Activated naive CD4-positive, alpha-beta T cell treated with anti-CD3 and anti-CD28 coated beads for 36 hours (primary cell): ENCODE measurements around the gene FUT3. TPM values are rescaled to one million over a fixed set of nuclear protein-coding genes. Genes with fewer than 3 reads are reported as not detected.

ENCODE experiments used
- CTCF ChIA-PET: fragments of 350-600 bp; sonication (Branson Sonifier 250); formaldehyde crosslinking; loops from one replicate; lab custom pipeline; 2021; ENCODE audit warnings: antibody characterized with exemption; lab: Charles Lee
- DNase-seq: peaks from one replicate; pipeline ENCODE4 v3.0.0-alpha.2; 2020
- H3K27ac Mint-ChIP-seq: one replicate; pipeline ENCODE4 v1.8.0; 2021; ENCODE audit warnings: mild to moderate bottlenecking, mixed read lengths
- H3K27me3 Mint-ChIP-seq: one replicate; pipeline ENCODE4 v1.8.0; 2021; ENCODE audit warnings: low read depth, mixed read lengths
- H3K36me3 Mint-ChIP-seq: one replicate; pipeline ENCODE4 v1.8.0; 2021; ENCODE audit warnings: low read depth, mixed read lengths
- H3K4me1 Mint-ChIP-seq: one replicate; pipeline ENCODE4 v1.8.0; 2021; ENCODE audit warnings: low read depth, mixed read lengths
- H3K4me3 Mint-ChIP-seq: one replicate; pipeline ENCODE4 v1.8.0; 2021; ENCODE audit warnings: mild to moderate bottlenecking, moderate library complexity, mixed read lengths
- H3K9me3 Mint-ChIP-seq: one replicate; pipeline ENCODE4 v1.8.0; 2021; ENCODE audit warnings: mixed read lengths
- intact Hi-C: fragments of 100-400 bp; cut with micrococcal nuclease; formaldehyde crosslinking; loops from one replicate; pipeline ENCODE4 v1.15.1; 2023
- total RNA-seq, 2 experiments: library from RNA; stranded (reverse); gene quantifications; one replicate each; pipeline ENCODE4 v1.2.3, GENCODE V29; 2021

Gene FUT3
- total RNA-seq, result not detected

DNA sequence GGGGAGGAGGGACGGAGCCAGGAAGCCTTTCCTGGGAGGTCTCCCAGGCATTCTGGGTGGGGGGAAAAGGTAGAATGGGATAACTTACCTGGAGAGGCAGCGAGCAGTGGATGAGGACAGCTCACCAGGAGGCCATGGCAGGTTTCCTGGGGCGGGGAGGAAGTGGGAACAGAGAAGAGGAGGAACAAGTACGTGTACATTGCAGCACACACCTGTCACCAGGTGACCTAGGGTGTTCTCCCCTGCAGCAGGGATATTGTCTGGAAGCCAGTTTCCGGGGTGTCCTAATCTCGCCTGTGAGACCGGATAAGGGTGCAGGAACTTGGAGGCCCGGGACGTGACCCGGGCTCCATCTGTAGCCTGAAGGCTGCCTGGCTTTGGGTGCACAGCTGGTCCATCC lies at the start of gene FUT3:
Gene FUT3 (minus strand): TSS at position 148 of the 400 bp plus-strand sequence.
- DNase-seq, result no peak
- Mint-ChIP-seq H3K27me3 (no peaks in the 10 kb centered on the region), H3K36me3 (no peaks in the 10 kb centered on the region), H3K4me1 (no peaks in the 10 kb centered on the region), H3K4me3 (no peak within 1 kb of the TSS), H3K27ac (no peak within 1 kb of the TSS), H3K9me3 (no peaks in the 10 kb centered on the region)
- CTCF ChIA-PET, result interaction anchor here (0.6 to 0.7 kb wide), 2 partner anchors 8 to 478 kb away, joined by 3 read pairs; no protein-coding TSS in a partner anchor
- intact Hi-C loops, result no loop called here

DNA sequence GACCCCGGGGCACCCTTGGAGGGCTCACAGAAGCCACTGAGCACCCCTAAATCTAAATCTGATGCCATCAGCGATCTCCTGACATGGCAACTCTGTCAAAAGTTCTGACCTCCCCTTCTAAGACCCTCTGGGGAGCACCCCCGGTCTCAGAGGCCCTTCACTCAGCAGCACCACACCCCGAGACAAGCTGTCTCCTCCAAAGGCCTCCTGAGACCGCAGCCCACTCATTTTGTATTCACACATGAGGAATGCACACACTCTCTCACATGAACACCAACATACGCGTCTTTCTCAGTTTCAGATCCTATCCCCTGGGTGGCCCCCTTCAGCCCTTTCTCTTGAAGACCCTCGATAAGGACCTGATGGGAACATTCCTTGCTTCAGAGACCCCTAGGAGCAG lies 49.7 kb upstream of the FUT3 start:
- H3K4me3 Mint-ChIP-seq, result no peak overlapping the region
- H3K27me3 Mint-ChIP-seq, result no peaks in the 10 kb centered on the region
- CTCF ChIA-PET, result interaction anchor here (5.9 kb wide), 1 partner anchor 97 kb away, joined by 48 read pairs; the partner anchor contains the start of gene NRTN
- peaks cover 22% of the 10 kb centered on the region for H3K4me1 Mint-ChIP-seq
- H3K36me3 Mint-ChIP-seq, result peaks cover 6% of the 10 kb centered on the region
- intact Hi-C loops, result loop anchor here (5.0 kb wide), 1 partner anchor 279 kb away; the partner anchor contains the start of genes SAFB and SAFB2
- no peak for DNase-seq
- no peak overlapping the region for H3K27ac Mint-ChIP-seq
- no peaks in the 10 kb centered on the region for H3K9me3 Mint-ChIP-seq

DNA sequence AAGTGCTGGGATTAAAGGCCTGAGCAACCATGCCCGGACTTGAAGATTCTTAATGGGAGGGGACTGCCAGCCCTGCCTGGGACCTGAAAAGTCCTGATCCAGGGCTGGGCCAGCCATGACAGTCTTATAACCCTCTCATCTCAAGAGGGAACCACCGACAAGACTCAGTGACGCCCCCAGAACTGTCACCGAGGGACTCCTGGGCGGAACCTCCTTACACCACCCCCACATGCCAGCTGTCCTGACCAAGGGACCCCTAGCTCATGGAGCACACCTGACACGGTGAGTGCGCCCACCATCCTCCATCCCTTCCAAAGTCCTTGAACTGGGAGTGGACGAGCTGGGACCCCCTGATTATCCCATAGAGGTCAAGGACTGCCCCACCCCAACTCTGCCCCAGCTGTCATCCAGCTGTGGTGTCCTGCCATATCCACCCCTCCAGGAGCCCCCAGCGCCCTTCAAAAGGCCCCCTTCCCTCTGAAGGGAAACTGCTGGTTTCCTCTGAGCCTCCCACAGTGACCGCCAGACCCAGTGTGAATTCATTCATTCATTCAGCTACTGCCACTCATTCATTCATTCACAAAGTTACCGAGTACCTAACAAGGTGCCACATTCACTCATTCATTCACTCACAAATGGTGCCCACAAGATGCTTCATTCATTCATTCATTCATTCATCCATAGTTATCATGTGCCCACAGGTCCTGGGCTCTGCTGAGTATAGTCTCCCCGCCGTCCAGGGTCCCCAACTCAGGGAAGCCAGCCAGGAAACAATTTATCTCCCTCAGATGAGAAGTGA lies 48.7 kb upstream of the FUT3 start:
- no peak overlapping the region for H3K4me3 Mint-ChIP-seq
- no peaks in the 10 kb centered on the region for H3K9me3 Mint-ChIP-seq
- no peak for DNase-seq
- CTCF ChIA-PET, result interaction anchor here (1.1 to 5.9 kb wide), 2 partner anchors 15 to 96 kb away, joined by 3 to 48 read pairs; partner anchors contain the start of gene NRTN
- H3K36me3 Mint-ChIP-seq, result peaks cover 6% of the 10 kb centered on the region
- H3K27me3 Mint-ChIP-seq, result no peaks in the 10 kb centered on the region
- H3K27ac Mint-ChIP-seq, result peak overlapping the region; percentile 30
- intact Hi-C loops, result loop anchor here (5.0 kb wide), 1 partner anchor 278 kb away; the partner anchor contains the start of genes SAFB and SAFB2
- peaks cover 20% of the 10 kb centered on the region for H3K4me1 Mint-ChIP-seq

DNA sequence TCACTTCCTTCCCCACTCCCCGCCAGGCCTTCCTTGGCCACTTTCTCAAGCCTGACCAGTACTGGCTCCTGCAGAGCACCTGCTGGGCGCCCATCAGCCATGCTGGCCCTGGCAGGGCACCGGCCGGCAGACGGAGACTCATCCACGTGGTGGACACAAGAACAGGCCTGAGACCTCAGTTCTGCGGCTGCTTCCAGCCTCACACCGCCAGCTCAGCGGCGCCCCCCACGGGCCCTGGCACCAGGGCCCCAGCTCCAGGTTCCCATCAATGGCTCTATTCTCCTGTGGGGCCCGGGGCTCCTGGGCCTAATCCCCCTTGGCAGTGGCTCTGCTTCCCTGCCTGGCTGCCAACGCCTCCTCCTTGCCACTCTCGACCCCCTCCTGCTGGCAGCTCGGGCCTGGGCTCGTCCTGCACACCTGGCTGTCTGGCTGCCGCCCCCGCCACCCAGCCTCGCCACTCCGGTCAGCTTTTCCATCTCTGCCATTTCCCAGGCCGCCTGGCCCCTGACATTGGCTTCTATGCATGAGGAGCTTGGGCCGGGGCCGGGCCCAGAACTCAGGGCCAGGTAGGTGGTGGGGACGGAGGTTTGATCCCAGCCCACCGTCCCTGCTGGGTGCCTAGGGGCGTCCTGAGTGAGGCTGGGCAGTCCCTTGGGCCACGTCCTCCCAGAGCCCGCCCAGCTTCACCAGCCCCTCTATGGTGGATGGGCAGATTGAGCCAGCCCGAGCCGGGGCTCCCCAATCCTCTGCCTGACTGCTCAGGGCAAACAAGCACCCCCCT lies 46.1 kb upstream of the FUT3 start:
- intact Hi-C loops, result no loop called here

DNA sequence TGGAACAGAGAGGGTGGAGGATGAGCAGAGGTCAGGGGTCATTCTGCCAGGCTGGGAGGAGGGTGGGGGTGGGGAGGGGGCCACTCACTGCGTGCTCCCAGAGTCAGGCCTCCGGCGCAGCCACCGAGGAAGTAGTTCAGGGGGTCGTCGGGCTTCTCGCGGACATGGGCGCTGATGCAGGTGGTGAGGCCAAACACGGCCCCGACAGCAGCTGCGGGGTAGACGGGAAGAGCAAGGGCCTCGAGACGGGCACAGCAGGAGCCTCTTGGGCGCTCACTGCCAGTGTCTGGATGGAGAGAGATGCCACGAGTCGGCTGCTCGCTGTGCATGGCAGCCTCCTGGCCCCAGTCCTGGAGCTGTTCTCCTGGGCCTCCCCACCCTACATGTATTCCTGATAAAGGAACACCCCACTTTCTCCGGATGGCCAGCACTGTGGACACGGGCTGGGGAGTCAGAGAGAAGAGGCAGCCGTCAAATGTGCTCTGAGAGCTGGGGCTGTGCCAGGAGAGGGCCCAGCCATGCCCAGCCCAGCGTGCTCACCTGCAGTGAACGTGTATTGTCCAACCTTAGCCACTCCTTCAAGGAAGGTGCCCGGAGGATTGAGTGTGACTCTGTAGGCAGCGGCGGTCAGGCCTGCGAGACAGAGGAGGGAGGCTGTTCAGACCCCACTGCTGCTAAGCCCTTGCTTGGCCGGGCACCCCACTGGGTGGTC lies 45.3 kb upstream of the FUT3 start:
- no peaks in the 10 kb centered on the region for H3K9me3 Mint-ChIP-seq
- H3K36me3 Mint-ChIP-seq, result peaks cover 4% of the 10 kb centered on the region
- intact Hi-C loops, result no loop called here
- H3K4me3 Mint-ChIP-seq, result no peak overlapping the region
- peaks cover 12% of the 10 kb centered on the region for H3K4me1 Mint-ChIP-seq
- CTCF ChIA-PET, result interaction anchor here (1.0 kb wide), 1 partner anchor 93 kb away, joined by 3 read pairs; no protein-coding TSS in a partner anchor
- H3K27me3 Mint-ChIP-seq, result no peaks in the 10 kb centered on the region
- no peak for DNase-seq
- no peak overlapping the region for H3K27ac Mint-ChIP-seq

More for the DNA sequence above, 46.1 kb upstream of the FUT3 start:
- Mint-ChIP-seq H3K27ac (no peak overlapping the region), H3K9me3 (no peaks in the 10 kb centered on the region), H3K36me3 (peaks cover 4% of the 10 kb centered on the region), H3K4me3 (no peak overlapping the region), H3K27me3 (no peaks in the 10 kb centered on the region), H3K4me1 (peaks cover 15% of the 10 kb centered on the region)
- CTCF ChIA-PET, result interaction anchor here (1.0 kb wide), 1 partner anchor 93 kb away, joined by 3 read pairs; no protein-coding TSS in a partner anchor
- DNase-seq, result no peak

DNA sequence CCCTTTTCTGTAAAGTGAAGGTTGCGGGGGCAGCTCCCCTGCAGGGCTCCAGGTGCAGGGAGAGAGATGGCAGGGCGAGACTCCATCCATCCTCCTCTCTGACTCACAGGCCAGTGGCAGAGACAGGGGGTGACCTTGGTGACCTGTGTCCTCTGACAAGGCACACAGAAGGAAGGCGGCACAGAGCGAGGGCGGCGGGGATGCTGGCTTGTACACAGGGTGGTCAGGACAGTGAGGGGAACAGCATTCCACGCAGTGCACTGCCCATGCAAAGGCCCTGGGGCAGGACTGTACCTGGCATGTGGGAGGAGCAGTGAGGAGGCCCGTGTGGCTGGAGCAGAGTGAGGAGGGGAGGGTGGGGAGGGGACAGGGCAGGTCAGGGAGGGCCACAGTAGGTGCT lies 44.6 kb upstream of the FUT3 start:
- no peak for DNase-seq
- Mint-ChIP-seq H3K9me3 (no peaks in the 10 kb centered on the region), H3K4me3 (no peak overlapping the region), H3K27me3 (no peaks in the 10 kb centered on the region), H3K4me1 (peaks cover 7% of the 10 kb centered on the region), H3K36me3 (peaks cover 4% of the 10 kb centered on the region), H3K27ac (no peak overlapping the region)
- intact Hi-C loops, result no loop called here
- CTCF ChIA-PET, result interaction anchor here (1.4 kb wide), 1 partner anchor 92 kb away, joined by 5 read pairs; no protein-coding TSS in a partner anchor

DNA sequence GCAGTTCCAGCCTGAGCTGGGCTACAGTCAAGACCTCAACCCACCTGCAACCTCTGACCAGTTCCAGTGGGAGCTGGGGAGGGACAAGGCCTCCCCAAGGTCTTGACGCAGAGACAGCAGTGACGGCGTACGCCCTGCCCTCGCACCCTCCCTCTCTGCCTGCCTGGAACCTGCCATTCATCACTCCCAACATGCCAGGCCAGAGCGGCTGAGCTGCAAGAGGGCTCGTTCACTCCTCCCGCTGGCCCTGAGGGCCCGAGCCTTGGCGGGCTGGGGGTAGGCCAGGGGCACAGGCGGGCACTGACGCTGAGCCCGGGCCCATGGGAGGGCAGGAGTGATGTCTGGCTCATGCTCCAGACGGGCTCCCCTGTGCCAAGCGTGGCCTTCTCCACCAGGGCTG lies 44.2 kb upstream of the FUT3 start:
- no peaks in the 10 kb centered on the region for H3K27me3 Mint-ChIP-seq
- intact Hi-C loops, result no loop called here
- CTCF ChIA-PET, result interaction anchor here (1.4 kb wide), 1 partner anchor 91 kb away, joined by 5 read pairs; no protein-coding TSS in a partner anchor
- no peaks in the 10 kb centered on the region for H3K9me3 Mint-ChIP-seq
- no peak overlapping the region for H3K4me3 Mint-ChIP-seq
- H3K4me1 Mint-ChIP-seq, result peaks cover 6% of the 10 kb centered on the region
- DNase-seq, result no peak
- no peak overlapping the region for H3K27ac Mint-ChIP-seq
- peaks cover 4% of the 10 kb centered on the region for H3K36me3 Mint-ChIP-seq

DNA sequence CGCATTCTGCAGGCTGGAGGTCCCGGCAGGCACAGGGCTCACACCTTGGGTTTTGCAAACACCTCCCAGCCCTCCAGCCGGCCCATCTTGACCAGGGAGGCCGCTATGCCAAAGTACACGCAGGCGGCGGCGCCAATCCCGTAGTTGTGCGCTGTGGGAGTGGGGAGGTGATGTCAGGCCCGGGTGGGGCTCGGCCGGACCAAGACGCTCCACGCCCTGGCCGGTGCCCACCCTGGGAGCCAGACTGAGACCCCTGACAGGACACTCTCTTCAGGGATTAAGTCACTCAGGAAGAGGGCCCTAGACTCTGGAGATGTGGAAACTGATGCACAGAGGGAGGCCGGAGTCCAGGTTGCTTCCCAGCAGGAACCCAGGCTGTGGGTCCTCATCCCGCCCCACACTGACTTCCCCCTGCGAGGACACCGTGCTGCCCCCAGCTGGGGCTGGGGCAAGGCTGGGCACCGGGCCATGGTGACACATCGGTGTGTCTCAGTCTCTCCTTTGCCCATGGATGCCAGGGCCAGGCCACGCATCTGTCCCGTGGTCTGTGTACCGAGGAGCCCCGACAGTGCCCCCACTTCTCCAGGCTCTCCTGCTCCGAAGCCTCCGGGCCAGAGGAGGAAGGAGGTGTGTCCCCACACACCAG lies 43.6 kb upstream of the FUT3 start:
- Mint-ChIP-seq H3K27ac (no peak overlapping the region), H3K36me3 (peaks cover 2% of the 10 kb centered on the region), H3K4me1 (peaks cover under 1% of the 10 kb centered on the region)

DNA sequence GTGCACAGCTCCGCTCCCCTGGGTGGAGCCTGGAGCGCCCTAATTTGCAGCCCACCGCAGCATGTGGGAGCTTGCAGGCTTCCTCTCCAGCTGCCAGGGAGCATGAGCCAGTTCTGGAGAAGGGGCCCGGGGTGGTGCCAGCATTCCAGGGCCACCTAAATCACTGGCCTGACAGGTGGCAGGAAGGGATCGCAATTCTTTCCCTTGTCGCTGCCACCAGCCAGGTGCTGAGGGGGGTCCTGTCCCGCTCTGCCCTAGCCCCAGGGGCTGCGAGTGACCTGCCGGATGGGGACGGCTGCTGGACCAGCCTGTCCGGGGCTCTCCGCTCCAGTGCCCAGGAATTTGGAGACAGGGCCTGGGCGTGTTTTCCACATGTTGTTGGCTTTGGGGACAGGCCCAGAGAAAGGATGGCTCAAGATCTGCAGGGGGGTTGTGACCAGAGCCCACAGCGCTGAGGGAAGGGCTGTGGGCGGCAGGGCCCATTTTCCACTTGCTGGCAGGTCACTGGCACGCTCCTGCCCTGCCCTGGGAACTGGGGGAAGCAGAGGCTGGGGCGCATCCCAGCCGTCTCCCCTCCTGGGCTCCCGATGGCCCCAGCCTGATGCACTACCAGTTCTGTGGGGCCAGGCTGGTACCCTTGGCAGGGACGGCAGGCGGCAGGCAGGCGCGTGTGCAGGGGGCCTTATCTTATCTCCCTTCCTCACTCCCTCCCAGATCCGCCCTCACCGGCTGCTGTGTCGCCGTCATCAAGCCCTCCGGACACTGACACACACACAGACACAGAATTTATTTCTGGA lies 42.9 kb upstream of the FUT3 start:
- CTCF ChIA-PET, result interaction anchor here (4.4 kb wide), 1 partner anchor 90 kb away, joined by 28 read pairs; no protein-coding TSS in a partner anchor
- no peak for DNase-seq
- Mint-ChIP-seq H3K27ac (no peak overlapping the region), H3K27me3 (peaks cover 6% of the 10 kb centered on the region), H3K4me1 (no peaks in the 10 kb centered on the region), H3K36me3 (peaks cover 2% of the 10 kb centered on the region), H3K4me3 (no peak overlapping the region), H3K9me3 (no peaks in the 10 kb centered on the region)
- intact Hi-C loops, result no loop called here

More for the DNA sequence above, 43.6 kb upstream of the FUT3 start:
- Mint-ChIP-seq H3K9me3 (no peaks in the 10 kb centered on the region), H3K27me3 (peaks cover under 1% of the 10 kb centered on the region), H3K4me3 (no peak overlapping the region)
- CTCF ChIA-PET, result interaction anchor here (1.4 kb wide), 1 partner anchor 91 kb away, joined by 5 read pairs; no protein-coding TSS in a partner anchor
- DNase-seq, result no peak
- intact Hi-C loops, result no loop called here

DNA sequence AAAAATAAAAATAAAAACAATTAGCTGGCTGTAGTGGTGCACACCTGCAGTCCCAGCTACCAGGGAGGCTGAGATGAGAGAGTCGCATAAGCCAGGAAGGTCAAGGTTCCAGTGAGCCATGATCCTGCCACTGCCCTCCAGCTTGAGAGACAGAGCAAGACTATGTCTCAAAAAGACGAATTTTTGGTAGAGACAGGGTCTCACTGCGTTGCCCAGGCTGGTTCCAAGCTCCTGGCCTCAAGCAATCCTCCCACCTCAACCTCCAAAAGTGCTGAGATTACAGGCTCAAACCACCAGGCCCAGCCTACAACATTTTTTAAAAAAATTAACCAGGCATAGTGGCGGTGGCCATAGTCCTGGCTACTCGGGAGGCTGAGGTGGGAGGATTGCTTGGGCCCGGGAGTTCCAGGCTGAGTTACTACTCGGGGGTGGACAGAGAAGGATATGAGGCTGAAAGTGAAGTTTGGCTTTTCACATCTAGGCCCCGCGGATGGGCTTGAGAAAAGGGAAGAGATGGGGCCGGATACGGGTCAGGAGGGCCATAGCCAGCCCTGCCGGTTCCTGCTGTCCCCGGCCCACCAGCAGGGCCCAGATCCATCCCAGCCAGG lies 42.2 kb upstream of the FUT3 start:
- H3K4me3 Mint-ChIP-seq, result no peak overlapping the region

More for the DNA sequence above, 42.2 kb upstream of the FUT3 start:
- Mint-ChIP-seq H3K27ac (no peak overlapping the region), H3K27me3 (peaks cover 6% of the 10 kb centered on the region), H3K9me3 (no peaks in the 10 kb centered on the region), H3K4me1 (no peaks in the 10 kb centered on the region), H3K36me3 (peaks cover 2% of the 10 kb centered on the region)
- no peak for DNase-seq
- CTCF ChIA-PET, result interaction anchor here (1.0 to 4.4 kb wide), 2 partner anchors 62 to 89 kb away, joined by 3 to 28 read pairs; no protein-coding TSS in a partner anchor
- intact Hi-C loops, result no loop called here
